Metanephros (tissue), 1 donor: Measurements from ENCODE around the gene FARSB. TPM values are rescaled to one million over a fixed set of nuclear protein-coding genes. Genes with fewer than 3 reads are reported as not detected.

ENCODE experiments used
- total RNA-seq: library from RNA; depleted of rRNA; stranded (reverse); fragments of >200 nt; gene quantifications from one replicate; pipeline ENCODE4 v1.2.3, GENCODE V29; 2014

Gene FARSB
- total RNA-seq = 10.3 TPM

DNA sequence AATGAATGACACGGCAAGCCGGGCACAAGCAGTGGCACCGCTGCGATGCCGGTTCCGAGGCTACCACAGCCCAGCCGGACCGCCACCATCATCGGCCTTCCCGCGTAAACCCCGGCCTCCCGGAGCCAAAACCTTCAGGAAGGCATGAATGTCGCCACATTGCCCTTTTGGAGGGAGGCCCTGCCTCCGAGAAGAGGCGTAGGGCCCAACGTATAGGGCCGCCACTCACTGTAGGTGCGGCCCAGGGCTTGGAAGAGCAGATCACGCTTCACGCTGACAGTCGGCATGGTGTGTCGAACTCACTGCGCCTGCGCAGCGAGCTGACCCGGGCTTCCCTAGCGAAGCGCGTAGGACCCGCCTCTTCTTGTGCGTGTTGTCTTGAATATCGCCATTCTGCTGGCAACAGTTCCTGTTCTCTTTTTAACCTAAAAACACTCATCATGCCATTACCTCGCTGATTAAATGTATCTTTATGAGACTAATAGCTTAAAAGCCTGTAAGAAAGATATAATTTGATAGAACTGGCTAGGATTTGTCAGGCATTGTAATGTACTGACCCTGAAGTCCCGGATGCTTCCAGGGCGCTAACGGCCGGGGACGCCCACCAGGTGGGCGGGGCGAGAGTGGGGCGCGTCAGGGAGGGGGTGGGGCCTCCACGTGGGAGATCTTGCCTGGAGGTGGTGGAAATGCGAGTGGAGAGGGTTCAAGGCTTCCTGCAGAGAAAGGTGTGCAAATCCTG, at the start of gene FARSB:
TSS of gene FARSB (minus strand) at position 306 of the 739 bp plus-strand sequence. CDS start at position 287, 19 bp downstream.

GRCh38 chr2:222671259-222672067, 15.6 kb upstream of the FARSB start, which contains the start of gene MOGAT1:
Gene MOGAT1 (plus strand): TSS chr2:222671658. CDS start chr2:222671786, 128 bp downstream.

Other genes with a start within 250 kb of the FARSB start
- gene SGPP2, start 231.5 kb downstream of the FARSB start, total RNA-seq = 14.8 TPM
- not detected for gene MOGAT1, start 15.6 kb upstream of the FARSB start, total RNA-seq
- gene ACSL3, start 204.9 kb upstream of the FARSB start, total RNA-seq = 71.1 TPM